H1 (cell line): ENCODE data around the gene KCNQ1. TPM values are rescaled to one million over a fixed set of nuclear protein-coding genes. Genes with fewer than 3 reads are reported as not detected.

ENCODE experiments used
- CTCF ChIA-PET: fragments of 300-600 bp; sonication (Branson Sonifier 250); formaldehyde crosslinking; loops from one replicate; lab custom pipeline; 2021; ENCODE audit not compliant: partially characterized antibody; lab: Charles Lee
- POLR2A ChIA-PET: fragments of 300-600 bp; sonication (Branson Sonifier 250); formaldehyde crosslinking; loops from one replicate; lab custom pipeline; 2021; ENCODE audit warnings: inconsistent platforms; ENCODE audit not compliant: partially characterized antibody; lab: Charles Lee
- DNase-seq, 2 experiments: peaks; one replicate each; pipeline versions ENCODE4 v3.0.0 to v3.0.0-alpha.2; 2010 to 2022; ENCODE audit warnings: low spot score in 2 of 2, low read depth in 1 of 2, mixed read lengths in 1 of 2
- FAIRE-seq: peaks from 2 replicates; lab custom pipeline; 2011; peaks lifted over from hg19 to GRCh38; lab: Jason Lieb, UNC
- H2AFZ ChIP-seq: 2 replicates; pipeline ENCODE4 v1.8.1; 2012; ENCODE audit warnings: low read length, inconsistent platforms
- H2AK5ac ChIP-seq: 2 replicates; pipeline ENCODE4 v1.6.1; 2013; ENCODE audit warnings: low read depth, low read length
- H2BK120ac ChIP-seq: replicated peaks from 2 replicates; pipeline ENCODE3; 2013; ENCODE audit warnings: low read depth, low read length, inconsistent platforms
- H2BK12ac ChIP-seq: 2 replicates; pipeline ENCODE4 v1.6.1; 2013; ENCODE audit warnings: low read depth, low read length
- H2BK15ac ChIP-seq: 2 replicates; pipeline ENCODE4 v1.6.1; 2013; ENCODE audit warnings: low read length
- H2BK20ac ChIP-seq: 2 replicates; pipeline ENCODE4 v1.6.1; 2013; ENCODE audit warnings: low read length
- H2BK5ac ChIP-seq: 2 replicates; pipeline ENCODE4 v1.6.1; 2013; ENCODE audit warnings: low read depth, low read length
- H3K14ac ChIP-seq: 2 replicates; pipeline ENCODE4 v1.6.1; 2013; ENCODE audit warnings: inconsistent platforms; ENCODE audit not compliant: insufficient read length
- H3K18ac ChIP-seq: 2 replicates; pipeline ENCODE4 v1.6.1; 2013; ENCODE audit warnings: low read length; ENCODE audit errors: extremely low read depth
- H3K23ac ChIP-seq: 2 replicates; pipeline ENCODE4 v1.6.1; 2013; ENCODE audit warnings: inconsistent platforms; ENCODE audit not compliant: insufficient read length
- H3K23me2 ChIP-seq: 2 replicates; pipeline ENCODE4 v1.6.1; 2013; ENCODE audit warnings: low read depth, low read length
- H3K27ac ChIP-seq: 2 replicates; pipeline ENCODE4 v1.6.1; 2011; ENCODE audit warnings: low read depth, low read length, inconsistent platforms
- H3K27me3 ChIP-seq, 4 experiments: replicated peaks in 1 of 4; 1 replicate in 1 of 4; 2 replicates in 3 of 4; pipeline versions ENCODE4 v1.6.1 to v1.8.1; 2011 to 2013; ENCODE audit warnings: low read length in 3 of 4, mild to moderate bottlenecking in 3 of 4, inconsistent platforms in 2 of 4, mixed read lengths in 2 of 4, moderate library complexity in 1 of 4; ENCODE audit not compliant: control insufficient read depth in 3 of 4, insufficient read depth in 3 of 4; ENCODE audit errors: extremely low read depth in 1 of 4
- H3K36me3 ChIP-seq, 4 experiments: 2 replicates each; pipeline versions ENCODE4 v1.6.1 to v1.8.1; 2011 to 2013; ENCODE audit warnings: mild to moderate bottlenecking in 4 of 4, low read length in 3 of 4, moderate library complexity in 2 of 4, control low read depth in 1 of 4, inconsistent platforms in 1 of 4; ENCODE audit not compliant: insufficient read depth in 4 of 4, control insufficient read depth in 2 of 4
- H3K4ac ChIP-seq: replicated peaks from 2 replicates; pipeline ENCODE3; 2013; ENCODE audit warnings: low read length, low read depth, mixed read lengths, inconsistent platforms; ENCODE audit not compliant: insufficient read length
- H3K4me1 ChIP-seq, 4 experiments: replicated peaks in 1 of 4; 1 replicate in 1 of 4; 2 replicates in 3 of 4; pipeline versions ENCODE4 v1.6.1 to v1.8.1; 2011 to 2013; ENCODE audit warnings: low read length in 3 of 4, inconsistent platforms in 2 of 4, mixed read lengths in 1 of 4; ENCODE audit not compliant: insufficient read depth in 4 of 4, control insufficient read depth in 3 of 4
- H3K4me2 ChIP-seq, 2 experiments: 2 replicates each; pipeline versions ENCODE4 v1.6.1 to v1.8.1; 2011 to 2013; ENCODE audit warnings: low read depth in 2 of 2, low read length in 2 of 2, control low read depth in 1 of 2, inconsistent platforms in 1 of 2, mild to moderate bottlenecking in 1 of 2; ENCODE audit not compliant: insufficient read depth in 1 of 2
- H3K4me3 ChIP-seq, 4 experiments: fragments of 200-600, 300-600 bp in 1 of 4; sonication (generic), shearing (Covaris generic), sonication (Bioruptor Twin) in 1 of 4; 2 replicates each; pipeline versions ENCODE4 v1.5.1 to v1.8.1; 2011 to 2016; ENCODE audit warnings: low read length in 4 of 4, low read depth in 3 of 4, control low read depth in 2 of 4, inconsistent platforms in 2 of 4, mild to moderate bottlenecking in 2 of 4, mixed read lengths in 1 of 4, moderate library complexity in 1 of 4; ENCODE audit not compliant: insufficient read depth in 2 of 4; ENCODE audit errors: extremely low read depth in 1 of 4
- H3K56ac ChIP-seq: replicated peaks from 2 replicates; pipeline ENCODE3; 2013; ENCODE audit warnings: low read depth, mild to moderate bottlenecking, mixed read lengths, low read length, inconsistent platforms; ENCODE audit not compliant: insufficient read length
- H3K79me1 ChIP-seq: 2 replicates; pipeline ENCODE4 v1.6.1; 2013; ENCODE audit warnings: low read depth, low read length, control low read depth
- H3K79me2 ChIP-seq, 2 experiments: 2 replicates each; pipeline versions ENCODE4 v1.6.1 to v1.8.1; 2012 to 2013; ENCODE audit warnings: low read length in 2 of 2, mild to moderate bottlenecking in 2 of 2, inconsistent platforms in 1 of 2; ENCODE audit not compliant: insufficient read depth in 2 of 2, control insufficient read depth in 1 of 2
- H3K9ac ChIP-seq, 4 experiments: replicated peaks in 1 of 4; 1 replicate in 1 of 4; 2 replicates in 3 of 4; pipeline versions ENCODE4 v1.6.1 to v1.8.1; 2011 to 2013; ENCODE audit warnings: low read depth in 3 of 4, low read length in 3 of 4, control low read depth in 2 of 4, mild to moderate bottlenecking in 2 of 4, moderate library complexity in 2 of 4, inconsistent platforms in 1 of 4; ENCODE audit errors: extremely low read depth in 1 of 4
- H3K9me3 ChIP-seq, 2 experiments: 2 replicates each; pipeline versions ENCODE4 v1.6.1 to v1.8.1; 2012 to 2013; ENCODE audit warnings: mild to moderate bottlenecking in 2 of 2, moderate library complexity in 2 of 2, control low read depth in 1 of 2, inconsistent platforms in 1 of 2, low read depth in 1 of 2, low read length in 1 of 2, mixed read lengths in 1 of 2; ENCODE audit not compliant: insufficient read depth in 2 of 2
- H4K20me1 ChIP-seq, 2 experiments: replicated peaks in 1 of 2; 2 replicates each; pipeline versions ENCODE3 to v1.8.1; 2011 to 2013; ENCODE audit warnings: inconsistent platforms in 2 of 2, low read length in 2 of 2, mild to moderate bottlenecking in 1 of 2; ENCODE audit not compliant: insufficient read depth in 2 of 2, control insufficient read depth in 1 of 2
- H4K5ac ChIP-seq: 2 replicates; pipeline ENCODE4 v1.6.1; 2013; ENCODE audit warnings: low read length, low read depth, mixed read lengths, inconsistent platforms; ENCODE audit not compliant: insufficient read length
- H4K8ac ChIP-seq: 2 replicates; pipeline ENCODE4 v1.8.0; 2013; ENCODE audit warnings: mild to moderate bottlenecking, moderate library complexity, low read length, inconsistent platforms; ENCODE audit not compliant: insufficient read depth; ENCODE audit errors: extremely low read depth
- H4K91ac ChIP-seq: replicated peaks from 2 replicates; pipeline ENCODE3; 2013; ENCODE audit warnings: low read length, mixed read lengths, inconsistent platforms; ENCODE audit not compliant: insufficient read length
- BACH1 ChIP-seq: IDR thresholded peaks from 2 replicates; pipeline ENCODE4 v1.6.1; 2012; ENCODE audit warnings: low read length, improper control_type of control experiment
- CHD1 ChIP-seq: IDR thresholded peaks from 2 replicates; pipeline ENCODE4 v1.6.1; 2012; ENCODE audit warnings: low read depth, low read length, improper control_type of control experiment
- JUN ChIP-seq: IDR thresholded peaks from 2 replicates; pipeline ENCODE4 v1.6.1; 2011; ENCODE audit warnings: low read depth, mild to moderate bottlenecking, improper control_type of control experiment, low read length
- NANOG ChIP-seq: IDR thresholded peaks from 2 replicates; pipeline ENCODE4 v1.6.1; 2011; ENCODE audit warnings: low read length, low read depth, mild to moderate bottlenecking, inconsistent platforms; ENCODE audit not compliant: insufficient read depth, poor library complexity, severe bottlenecking
- POLR2A ChIP-seq, 2 experiments: IDR thresholded peaks; 1 replicate in 1 of 2; 2 replicates in 1 of 2; pipeline ENCODE4 v1.6.1; 2011; ENCODE audit warnings: low read depth in 2 of 2, low read length in 2 of 2, mild to moderate bottlenecking in 2 of 2; ENCODE audit errors: control extremely low read depth in 1 of 2
- POU5F1 ChIP-seq: IDR thresholded peaks from 2 replicates; pipeline ENCODE4 v1.6.1; 2011; ENCODE audit warnings: low read depth, mild to moderate bottlenecking, low read length, moderate library complexity
- RBBP5 ChIP-seq: IDR thresholded peaks from 2 replicates; pipeline ENCODE4 v1.7.1; 2012; ENCODE audit warnings: low read depth, mild to moderate bottlenecking, inconsistent platforms, low read length, moderate library complexity, borderline replicate concordance
- SIX5 ChIP-seq: IDR thresholded peaks from 2 replicates; pipeline ENCODE4 v1.6.1; 2011; ENCODE audit warnings: mild to moderate bottlenecking, low read depth, low read length
- TAF1 ChIP-seq: IDR thresholded peaks from 2 replicates; pipeline ENCODE4 v1.6.1; 2011; ENCODE audit warnings: mild to moderate bottlenecking, low read depth, low read length
- WGBS, 2 experiments: shearing (Covaris generic) in 1 of 2; methylation state at CpG; one replicate each; pipeline versions ENCODE4 v1.1.6 to v1.1.7; 2013 to 2015; ENCODE audit warnings: low lambda C conversion rate in 2 of 2, mixed read lengths in 2 of 2, inconsistent platforms in 1 of 2, low coverage in 1 of 2, missing lambda C conversion rate in 1 of 2; ENCODE audit not compliant: insufficient replicate concordance in 2 of 2, insufficient coverage in 1 of 2, insufficient read length in 1 of 2; ENCODE audit errors: extremely low coverage in 1 of 2, missing lambda C conversion rate in 1 of 2; 5-methylcytosine and 5-hydroxymethylcytosine counted together
- polyA plus RNA-seq, 7 experiments: library from polyadenylated mRNA; depleted of rRNA in 3 of 7; stranded (reverse) in 5 of 7; unstranded in 2 of 7; fragments of >200 nt in 5 of 7; fragments of 200-250 nt in 2 of 7; gene quantifications; 1 replicate in 5 of 7; 2 replicates in 1 of 7; 4 replicates in 1 of 7; pipeline versions ENCODE4 v1.2.1 to v1.2.3, GENCODE V29; 2011 to 2013; ENCODE audit warnings: missing spikeins in 2 of 7, mixed read lengths in 2 of 7
- total RNA-seq: library from RNA; stranded (reverse); fragmentation: NEBNext Ultra II Directional; extraction: Animal tissue kit (Norgen Biotek cat#: 25700); gene quantifications from 2 replicates; pipeline ENCODE4 v1.2.1, GENCODE V29; 2021
- TF ChIP-seq, protein P1 (sequence below), 3 experiments: IDR thresholded peaks; 1 replicate in 2 of 3; 2 replicates in 1 of 3; pipeline versions ENCODE4 v1.5.1 to v1.6.1; 2011; ENCODE audit warnings: low read length in 3 of 3, mild to moderate bottlenecking in 3 of 3, inconsistent platforms in 2 of 3, low read depth in 1 of 3, moderate library complexity in 1 of 3; ENCODE audit not compliant: insufficient read depth in 1 of 3; ENCODE audit errors: control extremely low read depth in 1 of 3

Gene KCNQ1
- total and polyA plus RNA-seq, 2 of the 8 experiments (the other 6 are each of a cell fraction or from before 2014, with no cell fraction given): 1.9 to 2.0 TPM

DNA sequence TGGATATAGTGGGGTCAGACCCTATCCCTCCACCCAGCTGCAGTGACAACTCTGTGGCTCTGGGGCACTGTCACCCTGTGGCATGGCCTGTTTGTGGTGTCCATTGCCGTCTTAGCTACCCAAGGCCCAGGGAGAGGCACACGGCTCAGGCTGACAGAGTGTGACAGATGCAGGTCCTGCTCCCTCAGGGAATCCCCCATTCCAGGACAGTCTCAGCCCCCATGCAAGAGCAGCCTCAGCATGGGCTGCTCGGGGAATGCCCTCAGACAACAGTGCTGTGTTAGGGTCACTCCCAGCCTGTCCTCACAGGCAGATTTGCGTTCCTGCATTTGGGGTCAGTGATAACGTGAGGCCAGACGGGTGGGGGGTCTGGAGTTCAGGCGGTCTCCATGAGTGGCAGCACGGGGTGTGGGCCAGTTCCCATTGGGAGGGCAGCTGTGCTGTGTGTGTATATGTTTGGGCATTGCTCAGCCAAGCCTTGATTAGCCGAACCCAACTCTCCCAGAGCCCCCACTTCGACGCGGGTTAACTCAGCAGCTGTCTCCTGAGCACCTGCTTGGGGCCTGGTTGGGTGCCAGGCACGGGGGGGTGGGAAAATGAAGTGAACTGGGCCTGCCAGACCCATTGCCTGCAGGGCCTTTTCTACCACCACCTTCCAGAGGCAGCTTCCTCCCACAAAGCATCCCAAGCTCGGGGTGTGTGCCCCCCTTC, 260.2 kb downstream of the KCNQ1 start:
- CTCF ChIA-PET: interaction anchor here (1.2 to 1.5 kb wide), 2 partner anchors 13 to 15 kb away, joined by 4 read pairs; no protein-coding TSS in a partner anchor
- no peak overlapping the region for H2BK20ac ChIP-seq
- peak overlapping the region; percentile 46; the same call in 1 of the 2 replicates for H2AK5ac ChIP-seq
- H3K14ac ChIP-seq: no peak overlapping the region
- H3K36me3 ChIP-seq: no peaks in the 10 kb centered on the region
- peak overlapping the region; percentile 72; the same call in 1 of the 2 replicates for H2BK15ac ChIP-seq
- H3K27me3 ChIP-seq: peaks cover 5 to 63% (median 38%) of the 10 kb centered on the region in 4 experiments
- no peak overlapping the region for H4K5ac ChIP-seq
- H2BK12ac ChIP-seq: peak overlapping the region; percentile 56; the same call in 1 of the 2 replicates
- no peaks in the 10 kb centered on the region for H3K79me1 ChIP-seq
- no peak overlapping the region for H3K56ac ChIP-seq
- H4K20me1 ChIP-seq: no peaks in the 10 kb centered on the region
- DNase-seq (no peak), FAIRE-seq (no peak)
- 88% methylated on average over 14 of the region's 14 CpGs; no CpG with 5 or more reads in 1 of the 2 experiments for WGBS, 2 experiments
- H2BK120ac ChIP-seq: no peak overlapping the region
- no peak overlapping the region for H4K91ac ChIP-seq
- no peaks in the 10 kb centered on the region for H3K79me2 ChIP-seq
- H3K4ac ChIP-seq: no peak overlapping the region
- H3K9me3 ChIP-seq: peaks cover under 1 to 5% of the 10 kb centered on the region in 2 experiments; a peak in 2 of 4 replicates
- no peak overlapping the region for H2AFZ ChIP-seq
- H3K27ac ChIP-seq: no peak overlapping the region
- H3K4me3 ChIP-seq: no peak overlapping the region
- H3K23ac ChIP-seq: no peak overlapping the region
- no peak overlapping the region for H3K9ac ChIP-seq
- H3K4me1 ChIP-seq: peaks cover 0 to 20% (median 12%) of the 10 kb centered on the region in 4 experiments; a peak in 6 of 7 replicates
- no peak overlapping the region for H3K4me2 ChIP-seq
- 0 out of 2 replicates have a peak overlapping the region, but pooled peaks have one; percentile 9 for H4K8ac ChIP-seq
- H3K23me2 ChIP-seq: no peaks in the 10 kb centered on the region; the same call in 1 of the 2 replicates
- POLR2A ChIA-PET: no interaction called here
- no peak overlapping the region for H2BK5ac ChIP-seq
- H3K18ac ChIP-seq: no peak overlapping the region
- no peak for TF ChIP-seq CHD1
- no peak for TF ChIP-seq JUN
- TF ChIP-seq POLR2A (IDR thresholded peaks at IDR 0.05; ENCODE audit: control extremely low read depth in 1 of 2, low read depth in 2 of 2, low read length in 2 of 2): no peak
- TF ChIP-seq POU5F1: no peak
- TF ChIP-seq, protein P1, sequence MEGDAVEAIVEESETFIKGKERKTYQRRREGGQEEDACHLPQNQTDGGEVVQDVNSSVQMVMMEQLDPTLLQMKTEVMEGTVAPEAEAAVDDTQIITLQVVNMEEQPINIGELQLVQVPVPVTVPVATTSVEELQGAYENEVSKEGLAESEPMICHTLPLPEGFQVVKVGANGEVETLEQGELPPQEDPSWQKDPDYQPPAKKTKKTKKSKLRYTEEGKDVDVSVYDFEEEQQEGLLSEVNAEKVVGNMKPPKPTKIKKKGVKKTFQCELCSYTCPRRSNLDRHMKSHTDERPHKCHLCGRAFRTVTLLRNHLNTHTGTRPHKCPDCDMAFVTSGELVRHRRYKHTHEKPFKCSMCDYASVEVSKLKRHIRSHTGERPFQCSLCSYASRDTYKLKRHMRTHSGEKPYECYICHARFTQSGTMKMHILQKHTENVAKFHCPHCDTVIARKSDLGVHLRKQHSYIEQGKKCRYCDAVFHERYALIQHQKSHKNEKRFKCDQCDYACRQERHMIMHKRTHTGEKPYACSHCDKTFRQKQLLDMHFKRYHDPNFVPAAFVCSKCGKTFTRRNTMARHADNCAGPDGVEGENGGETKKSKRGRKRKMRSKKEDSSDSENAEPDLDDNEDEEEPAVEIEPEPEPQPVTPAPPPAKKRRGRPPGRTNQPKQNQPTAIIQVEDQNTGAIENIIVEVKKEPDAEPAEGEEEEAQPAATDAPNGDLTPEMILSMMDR (IDR thresholded peaks at IDR 0.05; ENCODE audit: control extremely low read depth in 1 of 3, insufficient read depth in 1 of 3, low read depth in 1 of 3, low read length in 3 of 3): no peak
- TF ChIP-seq SIX5: no peak
- TF ChIP-seq TAF1: no peak
- TF ChIP-seq RBBP5: no peak
- no peak for TF ChIP-seq BACH1
- no peak for TF ChIP-seq NANOG
